Panc1 (cell line): Measurements from ENCODE around the gene LVRN. TPM values are rescaled to one million over a fixed set of nuclear protein-coding genes. Genes with fewer than 3 reads are reported as not detected.

Experiments
- ATAC-seq: fragments of 200-7000 bp; cut with Tn5 transposase; 2 replicates; pipeline ENCODE4 v1.9.1; 2020; ENCODE audit warnings: mild to moderate bottlenecking, moderate library complexity
- BruUV-seq: library from RNA; stranded (reverse); fragments of 400-500 nt; replicated peaks from 2 replicates; lab custom pipeline; 2021; lab: Mats Ljungman, UMichigan
- CTCF ChIA-PET: fragments of 300-600 bp; sonication (Branson Sonifier 250); formaldehyde crosslinking; loops from one replicate; lab custom pipeline; 2022; ENCODE audit warnings: antibody characterized with exemption; lab: Charles Lee
- POLR2A ChIA-PET: fragments of 300-600 bp; sonication (Branson Sonifier 250); formaldehyde crosslinking; loops from one replicate; lab custom pipeline; 2022; ENCODE audit warnings: antibody characterized with exemption; lab: Charles Lee
- DNase-seq: peaks from one replicate; pipeline ENCODE4 v3.0.0-alpha.2; 2010; ENCODE audit warnings: low read depth, low spot score
- H3K27ac ChIP-seq: 2 replicates; pipeline ENCODE4 v1.5.1; 2011; ENCODE audit warnings: mild to moderate bottlenecking, low read length, inconsistent platforms
- H3K27me3 ChIP-seq: fragments of 200-500 bp; sonication (Bioruptor generic); 2 replicates; pipeline ENCODE4 v1.6.0; 2014; ENCODE audit warnings: low read length, inconsistent platforms; ENCODE audit not compliant: control insufficient read depth, insufficient read depth
- H3K36me3 ChIP-seq: fragments of 200-500 bp; sonication (Bioruptor generic); 2 replicates; pipeline ENCODE4 v1.5.1; 2014; ENCODE audit warnings: inconsistent platforms, mild to moderate bottlenecking, low read length, moderate library complexity; ENCODE audit not compliant: control insufficient read depth, insufficient read depth
- H3K4me1 ChIP-seq: 2 replicates; pipeline ENCODE4 v1.5.1; 2011; ENCODE audit warnings: inconsistent platforms, mild to moderate bottlenecking, low read length, moderate library complexity; ENCODE audit not compliant: control insufficient read depth, insufficient read depth
- H3K4me3 ChIP-seq, 2 experiments: 2 replicates each; pipeline ENCODE4 v1.5.1; 2011 to 2012; ENCODE audit warnings: low read depth in 2 of 2, low read length in 2 of 2, mild to moderate bottlenecking in 2 of 2, inconsistent platforms in 1 of 2, moderate library complexity in 1 of 2
- H3K9me3 ChIP-seq: fragments of 200-500 bp; sonication (Bioruptor generic); 2 replicates; pipeline ENCODE4 v1.5.1; 2014; ENCODE audit warnings: low read depth, mild to moderate bottlenecking, inconsistent platforms, low read length, moderate library complexity; ENCODE audit not compliant: control insufficient read depth, insufficient read depth
- CTCF ChIP-seq: fragments of 450-650 bp; IDR thresholded peaks from 2 replicates; pipeline ENCODE4 v1.5.1; 2017; ENCODE audit warnings: mild to moderate bottlenecking
- POLR2AphosphoS5 ChIP-seq: IDR thresholded peaks from 2 replicates; pipeline ENCODE4 v1.6.1; 2012; ENCODE audit warnings: mild to moderate bottlenecking, low read depth, low read length, moderate library complexity
- REST ChIP-seq, 2 experiments: IDR thresholded peaks; 2 replicates each; pipeline ENCODE4 v1.6.1; 2011 to 2012; ENCODE audit warnings: low read depth in 2 of 2, control low read depth in 1 of 2, low read length in 1 of 2, mild to moderate bottlenecking in 1 of 2, moderate library complexity in 1 of 2; ENCODE audit not compliant: insufficient read depth in 1 of 2
- SIN3A ChIP-seq: IDR thresholded peaks from 2 replicates; pipeline ENCODE4 v1.6.1; 2012; ENCODE audit warnings: low read depth, mild to moderate bottlenecking, low read length, moderate library complexity, borderline replicate concordance; ENCODE audit not compliant: insufficient read depth
- TCF7L2 ChIP-seq: IDR thresholded peaks from 2 replicates; pipeline ENCODE4 v1.6.1; 2011; ENCODE audit warnings: mild to moderate bottlenecking, low read depth, low read length, inconsistent platforms
- in situ Hi-C: cut with HindIII; loops from 2 replicates; pipeline ENCODE4 v1.10.0; 2016; ENCODE audit warnings: low sequenced_read_pairs, low pct_unique_long_range_greater_than_20kb
- intact Hi-C: fragments of 100-400 bp; cut with micrococcal nuclease; formaldehyde crosslinking; loops from one replicate; pipeline ENCODE4 v1.10.0; 2022; ENCODE audit not compliant: unreplicated experiment
- total RNA-seq: library from RNA; stranded (reverse); gene quantifications from one replicate; pipeline ENCODE4 v1.2.1, GENCODE V29; 2021; ENCODE audit not compliant: unreplicated experiment

The LVRN gene
- total RNA-seq, 1 experiment from 2014 or later = 0.08 TPM

GRCh38 chr5:115936031-115936430 lies 26.2 kb upstream of the LVRN start:
- Histone ChIP-seq H3K4me1 (no peaks in the 10 kb centered on the region), H3K27ac (no peak overlapping the region), H3K4me3 (no peak overlapping the region), H3K9me3 (no peaks in the 10 kb centered on the region), H3K27me3 (no peaks in the 10 kb centered on the region), H3K36me3 (no peaks in the 10 kb centered on the region)
- POLR2A ChIA-PET = no interaction called here
- in situ Hi-C loops = no loop called here
- ATAC-seq (no peak), DNase-seq (no peak)
- CTCF ChIA-PET = no interaction called here
- TF ChIP-seq CTCF (no peak), TCF7L2 (no peak), POLR2AphosphoS5 (no peak), SIN3A (no peak), REST (IDR thresholded peaks at IDR 0.05; ENCODE audit: insufficient read depth in 1 of 2, low read depth in 2 of 2, low read length in 1 of 2) (no peak)
- intact Hi-C loops = no loop called here
- no TSS peak for BruUV-seq

DNA sequence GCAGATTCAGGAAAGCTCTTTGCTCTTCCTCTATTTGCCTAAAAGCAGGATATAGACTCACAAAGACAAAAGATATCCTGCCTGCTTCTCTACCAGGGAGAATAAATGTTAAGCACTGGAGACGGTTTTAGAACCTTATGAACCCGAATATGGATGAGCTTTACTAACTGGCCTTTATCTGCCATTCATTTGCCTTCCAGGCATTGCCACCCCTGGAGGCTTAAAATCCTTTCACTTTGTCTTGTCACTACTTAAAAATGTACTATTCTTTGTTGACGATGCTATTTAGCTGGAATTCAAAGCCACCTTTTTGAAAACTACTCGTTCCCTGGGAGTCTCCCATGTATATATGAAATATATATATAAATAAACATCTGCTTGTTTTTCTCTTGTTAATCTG lies 23.2 kb upstream of the LVRN start:
- DNase-seq (no peak), ATAC-seq (no peak)
- ChIA-PET POLR2A (no interaction called here), CTCF (no interaction called here)
- no peaks in the 10 kb centered on the region for H3K4me1 ChIP-seq
- no peak overlapping the region for H3K27ac ChIP-seq
- BruUV-seq = no TSS peak
- H3K9me3 ChIP-seq = no peaks in the 10 kb centered on the region
- intact Hi-C loops = no loop called here
- H3K4me3 ChIP-seq = no peak overlapping the region
- H3K27me3 ChIP-seq = no peaks in the 10 kb centered on the region
- no peaks in the 10 kb centered on the region for H3K36me3 ChIP-seq
- TF ChIP-seq CTCF (no peak), TCF7L2 (no peak), POLR2AphosphoS5 (no peak), REST (IDR thresholded peaks at IDR 0.05; ENCODE audit: insufficient read depth in 1 of 2, low read depth in 2 of 2, low read length in 1 of 2) (no peak), SIN3A (no peak)
- in situ Hi-C loops = no loop called here
